ENCODE measurements around the gene ZNF628.

GRCh38 chr19:55468054-55468393 lies 8.4 kb upstream of the ZNF628 start:
- no peak for TF ChIP-seq SIN3A (IDR thresholded peaks at IDR 0.05; ENCODE audit: borderline replicate concordance, insufficient read depth, low read depth, low read length)
- no peak for TF ChIP-seq CTCF (IDR thresholded peaks at IDR 0.05)
- no peak for TF ChIP-seq TCF7L2 (IDR thresholded peaks at IDR 0.05; ENCODE audit: low read depth, low read length)
- no peak for TF ChIP-seq POLR2AphosphoS5 (IDR thresholded peaks at IDR 0.05; ENCODE audit: low read depth, low read length)
- TF ChIP-seq REST (IDR thresholded peaks at IDR 0.05; ENCODE audit: insufficient read depth in 1 of 2, low read depth in 2 of 2, low read length in 1 of 2), result no peak
